GM12875 (cell line): ENCODE data around the gene RACGAP1.

Experiments used
- H3K4me3 ChIP-seq: one replicate; pipeline ENCODE4 v1.5.1; 2011; ENCODE audit warnings: low read depth, low read length, control low read depth
- TF ChIP-seq, protein P1 (sequence below): IDR thresholded peaks from 2 replicates; pipeline ENCODE4 v1.5.1; 2011; ENCODE audit warnings: low read depth, mild to moderate bottlenecking, control low read depth, inconsistent platforms, low read length, moderate library complexity, borderline replicate concordance; ENCODE audit not compliant: insufficient read depth

Gene RACGAP1

DNA sequence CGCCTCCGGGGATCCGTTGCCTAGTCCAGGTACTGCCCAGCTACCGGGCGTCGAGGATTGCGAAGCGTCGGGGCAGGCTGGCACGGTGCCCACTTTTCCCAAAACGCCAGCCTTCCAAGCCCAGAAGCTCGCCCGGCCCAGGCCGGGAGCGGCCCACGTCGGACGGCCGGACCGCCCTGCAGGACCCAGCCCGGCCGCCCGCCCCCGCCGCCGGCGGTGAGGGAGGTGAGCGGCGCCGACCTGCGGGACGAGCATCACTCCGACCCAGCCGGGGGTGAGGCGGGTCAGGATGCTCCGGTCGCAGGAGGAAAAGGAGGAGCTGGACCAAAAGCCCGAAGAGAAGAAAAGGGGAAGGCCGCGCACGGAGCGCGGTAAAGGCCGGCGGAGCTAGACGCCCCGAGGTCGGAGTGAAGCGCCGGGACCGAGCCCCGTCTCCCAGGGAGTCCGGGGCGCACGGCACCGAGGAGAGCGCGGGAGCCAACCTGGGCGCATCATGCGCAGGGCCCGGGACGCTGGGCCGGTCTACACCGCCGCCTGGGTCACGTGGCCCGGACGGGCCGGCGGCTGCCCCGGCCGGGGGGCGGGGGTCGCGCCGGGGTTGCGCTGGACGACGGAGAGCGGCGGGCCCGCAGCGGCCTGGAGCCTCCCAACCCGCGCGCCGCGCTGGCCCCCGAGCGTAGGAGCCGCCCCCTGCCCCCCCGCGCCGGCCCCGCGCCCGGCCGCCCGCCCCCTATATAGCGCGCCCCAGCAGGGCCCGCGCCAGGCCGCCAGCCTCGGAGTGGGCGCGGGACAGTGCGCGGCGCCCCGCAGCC is 64.0 kb downstream of the RACGAP1 start, which contains the start of gene AQP5:
Gene AQP5, plus strand, starts transcription at position 762 of the 812 bp plus-strand sequence. CDS start 146 bp downstream, outside the sequence.
- no peak within 1 kb of the TSS for H3K4me3 ChIP-seq
- TF ChIP-seq, protein P1, sequence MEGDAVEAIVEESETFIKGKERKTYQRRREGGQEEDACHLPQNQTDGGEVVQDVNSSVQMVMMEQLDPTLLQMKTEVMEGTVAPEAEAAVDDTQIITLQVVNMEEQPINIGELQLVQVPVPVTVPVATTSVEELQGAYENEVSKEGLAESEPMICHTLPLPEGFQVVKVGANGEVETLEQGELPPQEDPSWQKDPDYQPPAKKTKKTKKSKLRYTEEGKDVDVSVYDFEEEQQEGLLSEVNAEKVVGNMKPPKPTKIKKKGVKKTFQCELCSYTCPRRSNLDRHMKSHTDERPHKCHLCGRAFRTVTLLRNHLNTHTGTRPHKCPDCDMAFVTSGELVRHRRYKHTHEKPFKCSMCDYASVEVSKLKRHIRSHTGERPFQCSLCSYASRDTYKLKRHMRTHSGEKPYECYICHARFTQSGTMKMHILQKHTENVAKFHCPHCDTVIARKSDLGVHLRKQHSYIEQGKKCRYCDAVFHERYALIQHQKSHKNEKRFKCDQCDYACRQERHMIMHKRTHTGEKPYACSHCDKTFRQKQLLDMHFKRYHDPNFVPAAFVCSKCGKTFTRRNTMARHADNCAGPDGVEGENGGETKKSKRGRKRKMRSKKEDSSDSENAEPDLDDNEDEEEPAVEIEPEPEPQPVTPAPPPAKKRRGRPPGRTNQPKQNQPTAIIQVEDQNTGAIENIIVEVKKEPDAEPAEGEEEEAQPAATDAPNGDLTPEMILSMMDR = no peak

DNA sequence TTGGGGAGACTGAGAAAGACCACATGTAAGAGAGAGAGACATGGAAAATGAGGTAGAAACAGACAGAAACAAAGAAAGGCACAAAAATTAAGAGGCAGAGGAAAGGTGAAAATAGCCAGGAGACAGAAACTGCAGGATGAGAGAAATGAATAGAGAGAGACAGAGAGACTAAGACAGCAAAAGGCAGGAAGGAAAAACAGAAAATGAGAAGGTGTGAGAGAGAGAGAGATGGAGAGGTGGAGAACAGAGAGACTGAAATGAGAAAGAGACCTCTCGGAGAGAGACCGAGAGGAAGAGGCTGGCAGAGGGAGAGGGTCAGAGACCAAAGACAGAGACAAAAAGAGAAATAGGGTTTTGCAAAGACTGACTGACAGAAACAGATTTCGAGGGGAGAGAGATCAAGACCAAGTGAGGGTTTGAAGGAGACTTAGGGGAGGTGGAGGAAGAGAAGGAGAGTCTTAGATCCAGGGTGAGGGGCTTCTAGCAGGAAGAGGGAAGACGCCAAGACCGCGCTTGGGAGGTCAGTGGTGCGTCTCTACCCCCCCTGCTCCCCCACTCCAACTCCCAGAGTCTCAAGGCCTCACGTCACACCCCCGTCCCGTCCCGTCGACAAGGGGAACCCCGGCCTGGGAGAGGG is 64.7 kb downstream of the RACGAP1 start:
- no peak overlapping the region for H3K4me3 ChIP-seq
- TF ChIP-seq, protein P1 = no peak

DNA sequence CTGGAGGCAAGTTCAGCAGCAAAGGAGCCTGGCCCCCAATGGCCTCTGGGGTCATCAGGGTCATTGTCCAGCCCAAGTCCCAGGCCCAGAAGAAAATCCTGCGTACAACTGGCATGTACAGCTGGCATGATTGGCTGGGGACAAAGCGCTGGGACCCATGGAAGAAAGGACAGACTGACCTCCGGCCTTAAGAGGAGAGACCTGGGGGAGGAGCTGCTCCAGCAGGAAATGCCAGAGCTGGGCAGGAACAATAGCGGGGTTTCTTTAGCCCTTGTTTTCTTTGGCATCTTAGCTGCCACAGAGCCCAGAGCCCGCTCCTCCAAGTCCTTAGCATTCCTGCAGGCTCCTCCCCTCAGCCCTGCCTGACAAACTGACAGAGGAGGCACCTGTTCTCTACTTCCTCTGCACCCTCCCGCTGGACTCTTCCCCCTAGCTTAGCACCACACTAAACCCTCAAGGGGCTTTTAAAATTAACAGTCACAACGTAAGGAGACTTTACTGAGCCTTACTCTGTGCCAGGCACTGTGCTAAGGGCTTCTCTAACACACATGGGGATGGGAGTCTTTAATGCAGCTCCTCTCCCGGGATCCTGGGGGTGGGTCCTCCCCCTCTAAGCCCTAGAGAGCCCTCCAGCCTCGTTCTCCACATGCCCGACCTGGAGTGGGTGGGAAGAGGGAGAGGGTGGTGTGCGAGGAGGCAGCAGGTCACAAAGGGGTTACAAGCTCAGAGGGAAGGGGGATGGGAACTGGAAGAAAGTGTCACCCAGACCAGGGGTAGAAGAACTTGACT is 65.4 kb downstream of the RACGAP1 start:
- TF ChIP-seq, protein P1 = no peak
- H3K4me3 ChIP-seq = no peak overlapping the region

DNA sequence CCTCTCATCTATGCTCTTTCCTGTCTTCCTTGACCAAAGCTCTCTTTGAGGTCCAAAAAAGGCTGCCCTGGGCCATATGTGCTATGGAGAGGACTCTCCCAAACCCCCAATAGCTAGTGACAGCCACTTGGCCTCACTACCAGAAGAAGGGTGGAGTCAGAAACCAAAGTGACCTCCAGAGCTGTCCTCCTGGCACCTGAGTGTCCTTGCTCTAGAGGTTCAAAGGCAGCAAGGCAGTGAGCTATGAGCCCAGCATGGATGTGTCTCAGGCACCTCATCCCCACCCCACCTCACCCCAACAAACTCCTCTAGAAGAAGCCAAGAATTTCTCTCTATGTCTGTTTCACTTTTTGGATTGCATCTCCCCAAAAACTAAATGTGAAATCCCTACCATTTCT is 67.7 kb downstream of the RACGAP1 start:
- no peak overlapping the region for H3K4me3 ChIP-seq
- TF ChIP-seq, protein P1 = no peak

DNA sequence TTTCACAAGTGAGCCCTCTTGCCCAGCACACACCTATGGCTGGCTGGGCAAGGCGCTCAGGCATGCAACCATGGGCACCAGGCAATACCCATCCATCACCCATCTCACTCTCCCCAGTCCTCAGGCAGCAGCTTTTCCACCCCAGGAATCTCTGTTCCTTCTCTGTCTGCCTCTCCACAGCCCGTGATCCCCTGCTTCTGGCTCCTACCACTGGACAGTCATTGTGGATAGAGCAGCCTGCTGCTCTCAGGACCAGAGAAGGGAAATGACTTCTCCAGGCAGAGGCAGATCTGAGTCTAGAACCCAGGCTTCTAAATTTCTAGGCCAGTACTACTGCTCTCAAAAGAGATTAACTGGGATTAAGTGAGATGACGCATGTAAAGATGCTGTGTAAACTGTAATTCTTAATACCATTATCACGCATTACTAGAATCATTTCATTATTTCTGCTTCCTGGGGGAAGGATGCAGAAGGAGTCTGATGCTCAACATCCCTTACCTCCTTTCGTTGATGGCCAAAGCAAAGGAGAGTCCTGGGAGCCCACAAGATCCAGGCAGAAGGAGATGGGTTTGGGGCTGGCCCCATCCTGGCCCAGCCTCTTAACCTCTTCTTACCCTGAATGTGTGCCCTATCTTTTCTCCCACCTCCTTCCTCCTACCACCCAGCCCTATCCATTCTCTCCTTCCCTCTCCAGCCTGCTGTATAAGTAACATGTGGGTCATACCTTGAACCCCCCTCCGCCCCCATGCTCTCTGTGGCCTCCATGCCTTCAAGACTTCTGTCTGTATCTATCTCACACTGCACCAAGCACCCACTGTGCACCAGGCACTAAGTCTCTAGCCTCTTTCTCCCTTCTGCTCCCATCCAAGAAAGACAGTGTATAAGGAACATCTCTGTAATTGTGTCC is 68.4 kb downstream of the RACGAP1 start:
- TF ChIP-seq, protein P1 = no peak

DNA sequence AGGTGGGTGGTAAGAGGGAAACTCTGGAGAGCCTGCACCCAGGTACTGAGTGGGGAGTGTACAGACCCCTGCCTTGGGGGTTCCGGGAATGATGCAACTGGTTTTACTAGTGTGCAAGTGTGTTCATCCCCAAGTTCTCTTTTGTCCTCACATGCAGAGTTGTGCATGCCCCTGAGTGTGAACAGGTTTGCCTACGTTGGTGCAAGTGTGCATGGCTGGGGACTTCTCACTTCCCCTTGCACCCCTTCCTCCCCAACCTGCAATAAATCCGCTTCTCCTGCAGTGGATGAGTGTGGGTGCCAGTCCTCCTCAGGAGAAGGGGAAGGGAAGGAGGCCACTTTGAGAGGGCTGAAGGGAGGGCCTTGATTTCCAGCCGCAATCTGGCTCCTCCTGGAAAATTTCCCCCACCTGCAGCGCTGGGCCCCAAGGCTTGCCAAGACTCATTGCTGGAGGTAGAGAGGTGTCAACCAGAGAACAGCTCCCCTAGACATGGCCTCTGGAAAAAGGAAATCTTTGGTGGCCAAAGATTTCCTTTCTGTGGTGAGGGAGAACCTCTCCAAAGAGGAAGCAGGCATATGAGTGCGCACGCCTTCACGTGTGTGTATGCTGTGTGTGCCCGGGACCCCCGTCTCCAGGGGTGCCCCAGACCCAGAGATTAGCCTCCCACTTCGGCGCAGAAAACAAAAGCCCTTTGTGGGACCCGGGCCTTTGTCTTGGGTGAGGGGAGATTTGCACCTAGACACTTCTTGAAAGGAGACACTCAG is 69.2 kb downstream of the RACGAP1 start:
- TF ChIP-seq, protein P1 = no peak
- H3K4me3 ChIP-seq = no peak overlapping the region

More for the DNA sequence above, 68.4 kb downstream of the RACGAP1 start:
- no peak overlapping the region for H3K4me3 ChIP-seq
